Kasumi-1 (cell line): ENCODE results near the gene TMUB1.
"Not testable (repeated sequence)": the region's sequence is repeated elsewhere in the genome, so short reads cannot be mapped to it uniquely, and the experiment has no call there.

Experiments
- DNase-seq, 2 experiments: peaks; one replicate each; lab custom pipeline; 2025; lab: John Stamatoyannopoulos, UW

The TMUB1 gene

DNA sequence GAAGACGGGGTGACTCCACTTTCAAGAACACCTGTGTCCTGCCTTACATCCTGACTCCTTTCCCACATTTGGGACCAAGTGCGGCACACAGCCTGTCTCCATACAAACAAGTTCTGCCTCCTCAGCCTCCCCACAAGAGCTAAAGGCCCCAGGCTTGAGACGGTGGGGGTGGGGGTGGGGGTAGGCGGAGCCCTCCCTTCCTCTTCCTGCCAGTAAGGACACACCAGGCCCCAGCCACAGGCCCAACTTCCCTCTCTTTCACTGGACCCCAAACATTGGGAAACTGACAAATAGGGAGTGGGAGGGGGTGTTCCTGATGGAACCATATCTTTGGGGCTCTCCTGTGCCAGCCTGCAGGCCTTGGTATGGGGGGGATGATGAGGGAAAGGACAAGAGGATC, 30.2 kb downstream of the TMUB1 start:
- DNase-seq: peak; percentile 31 to 35

- peak; percentile 46 to 59 for DNase-seq
Measured at GRCh38 chr7:151051108-151051507, 32.2 kb downstream of the TMUB1 start.

DNA sequence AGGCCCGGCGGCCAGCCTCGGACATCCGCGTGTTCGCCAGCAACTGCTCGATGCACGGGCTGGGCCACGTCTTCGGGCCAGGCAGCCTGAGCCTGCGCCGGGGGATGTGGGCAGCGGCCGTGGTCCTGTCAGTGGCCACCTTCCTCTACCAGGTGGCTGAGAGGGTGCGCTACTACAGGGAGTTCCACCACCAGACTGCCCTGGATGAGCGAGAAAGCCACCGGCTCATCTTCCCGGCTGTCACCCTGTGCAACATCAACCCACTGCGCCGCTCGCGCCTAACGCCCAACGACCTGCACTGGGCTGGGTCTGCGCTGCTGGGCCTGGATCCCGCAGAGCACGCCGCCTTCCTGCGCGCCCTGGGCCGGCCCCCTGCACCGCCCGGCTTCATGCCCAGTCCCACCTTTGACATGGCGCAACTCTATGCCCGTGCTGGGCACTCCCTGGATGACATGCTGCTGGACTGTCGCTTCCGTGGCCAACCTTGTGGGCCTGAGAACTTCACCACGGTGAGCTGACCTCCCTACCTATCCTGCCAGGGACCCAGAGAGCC, 34.3 kb downstream of the TMUB1 start:
- no peak for DNase-seq

DNA sequence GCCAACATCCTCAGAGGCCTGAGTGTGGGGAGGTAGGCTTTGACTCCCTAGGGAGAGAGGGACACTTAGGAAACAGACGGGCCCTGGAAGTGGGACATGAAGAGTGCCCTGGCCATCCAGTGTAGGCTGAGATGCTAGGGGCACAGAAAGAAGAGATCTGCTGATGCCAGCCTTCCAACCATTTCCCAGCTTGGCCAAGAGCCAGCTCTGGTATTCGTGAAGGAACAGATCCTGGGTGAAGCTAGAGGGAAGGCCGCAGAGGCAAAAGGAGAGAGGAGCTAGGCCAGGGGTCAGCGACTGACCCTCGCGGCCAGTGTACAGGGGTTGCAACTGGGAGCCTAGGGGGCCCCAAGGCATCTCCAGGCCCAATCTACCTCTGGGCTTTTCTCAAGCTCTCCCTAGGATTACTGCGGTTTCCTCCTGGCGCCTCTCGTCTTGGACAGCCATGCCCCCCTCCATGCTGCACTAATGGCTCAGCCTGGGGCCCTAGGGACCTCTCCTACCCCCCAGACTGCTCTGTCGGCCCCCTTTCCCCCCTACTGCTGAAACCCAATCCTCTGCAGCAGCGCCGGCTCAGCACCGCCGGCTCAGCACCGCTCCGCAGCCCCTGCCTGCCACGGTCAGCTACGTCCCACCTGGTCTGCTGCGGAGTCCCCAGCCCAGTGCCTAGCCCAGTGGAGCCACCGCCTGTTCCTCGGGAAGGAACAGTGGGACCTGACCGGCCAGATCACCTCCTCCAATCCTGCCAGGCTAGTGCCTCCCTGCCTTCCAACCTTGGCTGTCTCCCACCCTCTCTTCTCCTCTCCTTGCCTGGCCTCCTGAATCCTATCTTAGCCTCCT, 35.1 kb downstream of the TMUB1 start, which contains the start of gene ASIC3:
TSS of gene ASIC3 (plus strand) at position 556 of the 840 bp plus-strand sequence. CDS start 355 bp downstream, outside the sequence.
- no peak for DNase-seq

DNA sequence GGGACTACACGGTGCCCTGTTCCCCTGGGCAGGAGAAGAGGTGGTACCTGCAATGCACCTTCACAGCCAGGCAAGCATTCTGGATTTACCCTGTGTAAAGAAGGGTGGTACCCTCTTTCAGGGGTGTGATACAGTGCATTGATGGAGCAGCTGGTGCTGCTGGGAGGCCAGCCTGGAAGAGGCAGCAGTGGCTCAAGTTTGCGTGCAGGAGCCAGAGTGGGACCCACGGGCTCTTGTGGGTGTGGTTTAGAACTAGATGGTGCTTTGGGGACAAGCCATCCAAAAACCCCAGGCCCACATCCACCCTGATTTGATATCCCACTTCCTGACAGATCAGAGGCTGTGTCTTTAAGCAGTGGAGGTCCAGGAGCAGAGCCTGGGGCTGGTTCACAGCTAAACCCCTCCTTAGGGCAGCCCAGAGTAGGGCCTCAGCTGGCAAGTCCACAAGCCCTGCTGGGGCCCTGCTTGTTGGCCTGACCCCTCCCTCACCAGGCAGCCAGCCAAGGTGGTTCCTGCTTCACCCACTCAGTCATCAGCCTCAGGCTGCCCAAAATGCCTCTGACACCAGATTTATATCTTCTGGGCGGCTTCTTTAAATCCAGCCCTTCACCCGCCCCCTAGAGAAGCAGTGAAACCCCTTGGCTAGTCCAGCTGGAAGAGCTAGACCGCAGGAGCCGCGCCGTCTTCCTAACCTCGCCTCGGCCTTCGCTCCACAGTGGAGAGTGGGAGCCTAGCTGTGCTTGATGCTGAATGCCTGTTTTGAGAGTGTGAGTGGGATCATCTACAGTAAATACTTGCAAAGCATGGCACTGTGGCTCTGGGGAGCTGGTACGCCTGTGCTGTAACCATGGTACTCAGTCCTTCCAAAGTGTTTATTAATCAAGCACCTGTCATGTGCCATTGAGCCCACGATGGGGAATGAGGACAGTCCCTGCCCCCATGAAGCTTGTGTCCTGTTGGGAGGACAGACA, 36.4 kb downstream of the TMUB1 start:
- DNase-seq: no peak

- DNase-seq: no peak
Measured at GRCh38 chr7:151045967-151046366, 37.3 kb downstream of the TMUB1 start.

- DNase-seq: no peak
Measured at GRCh38 chr7:151045262-151045661, 38.0 kb downstream of the TMUB1 start.

- no peak for DNase-seq
Measured at GRCh38 chr7:151043959-151044358, 39.3 kb downstream of the TMUB1 start.

DNA sequence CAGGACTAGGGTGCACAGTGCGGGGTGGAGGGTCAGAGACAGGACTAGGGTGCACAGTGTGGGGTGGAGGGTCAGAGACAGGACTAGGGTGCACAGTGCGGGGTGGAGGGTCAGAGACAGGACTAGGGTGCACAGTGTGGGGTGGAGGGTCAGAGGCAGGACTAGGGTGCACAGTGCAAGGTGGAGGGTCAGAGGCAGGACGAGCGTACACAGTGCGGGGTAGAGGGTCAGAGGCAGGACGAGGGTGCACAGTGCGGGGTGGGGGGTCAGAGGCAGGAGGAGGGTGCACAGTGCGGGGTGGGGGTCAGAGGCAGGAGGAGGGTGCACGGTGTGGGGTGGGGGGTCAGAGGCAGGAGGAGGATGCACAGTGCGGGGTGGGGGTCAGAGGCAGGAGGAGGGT, 39.8 kb downstream of the TMUB1 start:
- not testable (repeated sequence) for DNase-seq

GRCh38 chr7:151040616-151041375, 42.5 kb downstream of the TMUB1 start:
- DNase-seq: no peak

- peak; percentile 36 to 43 for DNase-seq
Measured at GRCh38 chr7:151039850-151040548, 43.3 kb downstream of the TMUB1 start.

- DNase-seq: peak; percentile 74 to 82
Measured at GRCh38 chr7:151038951-151039849, 44.1 kb downstream of the TMUB1 start.

GRCh38 chr7:151035902-151036301, 47.4 kb downstream of the TMUB1 start:
- no peak for DNase-seq

- DNase-seq: no peak
Measured at GRCh38 chr7:151035026-151035717, 48.1 kb downstream of the TMUB1 start.

GRCh38 chr7:151034312-151035025, 48.8 kb downstream of the TMUB1 start:
- no peak for DNase-seq

DNA sequence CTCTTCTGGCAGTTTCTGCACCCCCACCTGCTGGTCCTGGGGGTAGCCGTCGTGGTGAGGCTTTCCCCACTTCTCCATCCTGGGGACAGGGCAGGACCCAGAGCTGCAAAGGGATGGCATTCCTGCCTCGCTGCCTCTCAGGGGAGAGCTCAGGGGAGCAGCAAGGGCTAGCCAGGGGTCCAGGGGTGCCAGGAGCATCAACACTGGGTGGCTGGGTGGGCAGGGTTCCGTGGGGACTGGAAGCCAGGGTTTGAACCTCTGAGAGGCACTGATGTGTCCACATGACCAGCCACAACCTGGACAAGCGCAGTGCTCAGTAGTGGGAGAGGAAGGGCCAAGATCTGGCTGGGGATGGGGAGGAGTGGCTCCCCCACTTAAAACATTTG, 49.4 kb downstream of the TMUB1 start:
- no peak for DNase-seq

DNA sequence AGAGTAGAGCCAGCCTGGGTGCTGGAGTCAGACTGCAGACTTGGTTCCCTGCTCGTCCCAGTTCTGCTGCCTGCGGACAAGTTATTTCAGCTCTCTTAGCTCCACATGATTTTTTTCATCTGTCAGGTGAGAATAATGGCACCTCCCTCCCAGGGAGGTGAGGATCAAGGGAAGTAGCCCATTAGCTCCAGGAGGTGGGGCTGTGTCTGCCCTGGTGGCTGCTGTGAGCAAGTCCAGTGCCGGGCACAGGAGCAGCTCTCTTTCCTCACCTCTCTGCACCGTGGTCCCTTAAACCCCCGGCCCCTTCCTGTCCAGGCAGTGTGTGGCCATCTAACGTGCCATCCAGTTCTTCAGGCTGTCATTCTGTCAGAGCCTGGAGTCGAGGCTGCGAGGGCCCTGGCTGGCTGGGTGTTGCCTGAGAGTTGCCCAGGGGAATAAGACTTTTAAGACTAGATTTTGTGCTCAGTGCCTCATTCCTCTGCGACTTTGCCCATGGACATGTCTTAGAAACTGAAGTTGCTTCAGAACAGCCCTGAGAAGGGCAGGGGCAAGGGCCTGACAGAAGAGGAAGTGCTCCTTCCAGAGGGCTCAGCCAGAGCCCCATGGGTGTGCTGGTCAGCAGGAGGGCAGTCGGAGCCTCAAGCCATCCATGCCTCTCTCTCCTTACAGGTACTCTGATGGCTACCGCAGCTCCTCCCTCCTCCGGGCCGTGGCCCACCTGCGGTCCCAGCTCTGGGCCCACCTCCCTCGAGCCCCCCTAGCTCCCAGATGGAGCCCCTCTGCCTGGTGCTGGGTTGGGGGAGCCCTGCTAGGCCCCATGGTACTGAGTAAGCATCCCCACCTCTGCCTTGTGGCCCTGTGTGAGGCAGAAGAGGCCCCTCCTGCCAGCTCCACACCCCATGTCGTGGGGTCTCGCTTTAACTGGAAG, 50.1 kb downstream of the TMUB1 start:
- DNase-seq: no peak
